NCI-H1048 (cell line): ENCODE results near the gene FZD7.

Source experiments
- DNase-seq: peaks from one replicate; lab custom pipeline; 2025; lab: John Stamatoyannopoulos, UW

FZD7 gene

DNA sequence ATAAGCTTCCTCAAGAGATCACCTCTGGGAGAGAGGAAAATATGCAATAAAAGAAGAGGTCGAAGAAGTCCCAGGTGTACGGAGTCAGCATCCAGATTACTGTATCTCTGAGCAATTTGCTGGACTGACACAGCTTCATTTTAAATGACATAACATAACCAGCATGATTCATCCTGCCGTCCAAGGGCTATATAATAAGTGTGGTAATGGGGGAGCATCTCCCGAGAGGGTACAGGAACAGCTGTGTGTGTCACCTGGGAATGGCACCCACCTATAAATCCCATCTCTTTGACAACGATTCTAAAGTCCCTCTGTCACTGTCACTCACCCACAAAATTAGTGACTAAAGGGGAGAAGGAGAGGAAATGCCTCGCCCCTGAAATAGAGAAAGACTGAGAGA is 19.3 kb upstream of the FZD7 start:
- no peak for DNase-seq

DNA sequence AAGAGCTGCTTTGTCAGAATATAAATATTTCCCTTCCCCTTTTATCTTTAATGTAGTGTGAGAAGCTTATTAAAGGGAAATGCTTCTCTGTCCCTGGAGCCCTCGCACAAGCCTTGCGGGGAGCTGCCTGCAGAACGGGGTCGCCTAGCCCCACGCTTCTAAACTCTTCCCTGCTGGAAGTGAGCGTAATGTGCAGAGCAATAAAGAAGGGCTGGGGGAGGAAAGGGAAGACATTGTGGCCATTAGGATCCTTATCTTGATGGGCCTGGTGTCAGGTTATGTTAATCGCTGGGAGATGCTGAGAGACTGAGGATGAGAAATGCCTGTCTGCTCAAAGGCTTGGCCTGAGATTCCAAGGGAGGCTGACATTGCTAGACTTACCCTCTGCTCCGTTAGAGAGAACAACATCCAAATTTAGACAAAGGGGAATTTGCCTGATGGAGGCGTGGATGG is 18.9 kb upstream of the FZD7 start:
- DNase-seq = no peak

DNA sequence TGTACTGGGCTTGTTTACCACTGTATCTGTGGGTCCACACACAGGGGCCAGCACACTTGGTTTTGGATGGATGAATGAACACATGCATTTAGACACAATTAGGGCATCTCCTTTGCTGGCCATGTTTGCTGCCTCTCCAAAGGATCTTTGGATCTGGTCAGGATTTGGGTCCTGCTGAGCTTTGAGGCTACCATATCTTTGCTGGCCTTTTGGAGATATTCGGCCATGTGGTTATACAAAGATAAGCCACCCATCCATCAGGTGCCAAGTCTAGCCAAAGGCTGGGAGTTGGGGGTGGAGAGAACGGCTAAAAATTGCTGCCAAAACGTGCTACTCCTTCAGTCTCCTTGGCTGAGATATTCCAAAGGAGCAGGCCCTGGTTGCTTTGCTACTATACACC is 18.2 kb upstream of the FZD7 start:
- no peak for DNase-seq

GRCh38 chr2:202016579-202017227 is 17.0 kb upstream of the FZD7 start:
- no peak for DNase-seq

- no peak for DNase-seq
These were observed 15.7 kb upstream of the FZD7 start for GRCh38 chr2:202017940-202018339.

- no peak for DNase-seq
These were observed 14.7 kb upstream of the FZD7 start for GRCh38 chr2:202018950-202019349.

GRCh38 chr2:202019689-202020450 is 13.8 kb upstream of the FZD7 start:
- DNase-seq = no peak

DNA sequence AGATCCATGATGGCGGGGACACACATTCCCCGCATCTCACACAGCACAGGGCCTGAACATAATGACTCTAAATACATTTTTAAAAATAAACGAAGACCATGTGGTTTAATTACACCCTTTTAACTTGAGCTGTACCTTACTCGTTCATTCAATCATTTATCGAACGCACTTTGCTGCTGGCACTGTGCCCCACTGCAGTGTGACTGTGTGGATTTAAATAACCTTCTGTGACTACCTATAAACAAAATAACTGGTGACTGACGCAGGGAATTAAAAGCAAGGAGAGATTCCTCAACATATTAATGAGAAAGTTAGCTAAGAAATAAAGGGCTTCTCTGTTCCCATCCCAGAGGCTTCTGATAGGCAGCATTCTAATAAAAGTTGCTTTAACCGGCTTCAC is 10.9 kb upstream of the FZD7 start:
- no peak for DNase-seq

DNA sequence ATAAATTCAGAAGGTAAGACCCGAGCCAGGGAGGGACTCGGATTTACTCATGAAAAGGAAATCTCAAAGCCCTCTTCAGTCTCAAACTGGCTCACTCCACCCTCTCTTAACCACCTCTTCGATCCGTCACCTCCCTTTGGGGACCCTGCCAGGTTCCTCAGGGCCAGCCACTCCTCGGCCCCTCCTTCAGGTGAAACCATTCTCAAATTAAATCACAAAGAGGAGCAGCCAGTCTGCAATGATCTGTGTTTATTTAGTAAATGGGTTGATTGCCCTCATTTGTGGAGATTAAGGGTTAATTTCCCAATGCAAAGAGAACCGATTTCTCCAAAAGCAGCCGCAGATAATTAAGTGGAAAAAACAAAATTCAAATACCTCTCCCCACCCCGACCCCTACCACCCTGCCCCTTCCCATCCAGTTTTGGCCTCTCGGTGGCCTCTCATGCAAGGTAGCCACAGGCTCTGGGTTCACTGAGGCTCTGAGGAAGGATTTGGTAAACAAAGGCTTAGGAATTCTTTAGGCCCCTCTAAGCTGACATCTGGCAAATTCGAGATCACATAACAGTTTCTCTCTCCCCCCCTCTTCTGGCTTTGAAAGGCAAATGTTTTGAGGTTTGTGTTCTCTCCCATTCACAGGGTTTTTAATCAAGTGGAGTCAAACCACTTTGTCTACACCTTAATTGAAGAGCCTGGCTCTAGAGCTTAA is 10.3 kb upstream of the FZD7 start:
- no peak for DNase-seq

GRCh38 chr2:202023904-202024266 is 9.8 kb upstream of the FZD7 start:
- DNase-seq = no peak

DNA sequence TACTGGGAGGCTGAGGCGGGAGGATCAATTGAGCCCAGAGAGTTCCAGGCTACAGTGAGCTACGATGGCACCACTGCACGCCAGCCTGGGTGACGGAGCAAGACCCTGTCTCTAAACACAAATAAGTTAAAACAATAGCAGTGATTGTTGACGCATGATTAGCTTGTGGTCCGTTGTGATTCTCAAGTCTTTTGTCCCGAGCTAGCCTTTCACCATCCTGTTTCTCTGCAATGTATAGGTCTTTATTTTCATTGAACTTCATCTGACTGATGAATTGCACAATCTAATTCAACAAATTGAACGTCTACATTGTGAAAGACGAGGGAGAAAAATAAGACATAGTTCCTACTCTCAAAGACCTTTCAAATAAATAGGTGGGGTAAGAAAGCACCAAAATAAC is 8.8 kb upstream of the FZD7 start:
- no peak for DNase-seq

DNA sequence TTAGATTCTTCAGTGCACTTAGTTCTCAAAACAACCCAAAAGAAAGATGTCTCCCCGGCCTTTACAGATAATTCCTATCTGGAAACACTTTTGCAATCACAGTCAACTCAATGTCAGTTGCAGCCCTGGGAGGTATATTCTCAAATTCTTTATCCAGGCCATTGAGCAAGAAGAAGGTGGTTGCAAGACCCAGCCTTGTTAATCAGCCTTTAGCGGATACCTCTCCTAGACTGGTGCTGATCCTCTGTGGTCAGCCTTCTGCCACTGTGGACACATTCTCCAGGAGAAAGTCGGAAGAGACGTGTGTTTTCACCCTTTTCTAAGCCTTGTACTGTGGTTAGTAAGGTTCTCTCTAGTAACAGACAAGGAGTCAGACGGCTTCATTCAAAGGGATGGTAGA is 7.8 kb upstream of the FZD7 start:
- DNase-seq = no peak

- DNase-seq = no peak
These were observed 7.1 kb upstream of the FZD7 start for GRCh38 chr2:202026507-202026906.

DNA sequence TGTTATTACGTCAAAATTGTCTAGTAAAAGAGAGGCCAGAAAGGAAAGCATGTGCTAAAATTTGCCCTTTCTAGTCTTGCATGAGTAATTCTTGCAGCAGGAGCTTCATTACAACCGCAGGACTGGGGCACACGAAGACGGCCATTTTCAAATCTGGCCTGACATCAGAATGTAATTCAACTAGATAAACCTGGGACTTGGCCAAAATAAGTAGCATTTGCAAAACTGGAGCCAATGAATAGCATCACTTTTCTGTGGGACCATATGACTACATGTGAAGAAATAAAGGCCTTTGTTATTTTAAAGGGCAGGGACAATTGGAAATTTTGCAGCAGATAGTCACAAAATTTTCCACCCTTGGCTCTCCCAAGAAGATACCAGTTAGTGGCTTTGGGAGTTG is 3.0 kb upstream of the FZD7 start:
- DNase-seq = no peak

DNA sequence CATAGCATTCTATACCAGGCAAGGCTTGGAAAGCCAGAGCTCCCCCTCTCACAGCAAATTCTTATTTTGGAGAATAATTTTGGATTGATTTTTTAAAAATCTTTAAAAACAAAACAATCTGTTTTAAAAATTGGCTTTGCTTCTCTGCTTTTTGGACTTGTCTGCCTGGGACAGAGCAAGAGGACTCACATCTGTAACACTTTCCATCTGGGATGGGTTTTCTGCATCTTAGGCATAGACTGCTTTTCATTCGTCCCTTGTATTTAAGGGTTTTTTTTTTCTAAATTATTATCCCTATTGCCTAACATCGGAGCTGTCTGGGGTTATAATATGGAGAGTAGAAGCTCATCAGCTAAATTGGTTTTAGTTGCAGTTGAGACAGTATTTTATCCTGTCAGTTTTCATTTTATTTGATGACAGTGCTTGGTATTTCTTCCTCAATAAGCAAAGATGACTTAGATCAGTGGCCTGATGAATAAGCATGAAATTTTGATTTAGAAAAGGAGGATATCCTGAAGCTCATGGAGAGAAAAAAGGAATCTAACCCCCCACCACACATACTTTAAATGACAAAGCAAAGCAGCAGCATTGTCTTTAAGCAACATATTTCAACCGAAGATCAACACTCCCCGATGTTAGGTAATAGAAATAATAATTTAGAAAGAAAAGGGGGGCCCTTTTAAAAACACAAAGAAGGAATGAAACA is 2.3 kb upstream of the FZD7 start:
- no peak for DNase-seq

DNA sequence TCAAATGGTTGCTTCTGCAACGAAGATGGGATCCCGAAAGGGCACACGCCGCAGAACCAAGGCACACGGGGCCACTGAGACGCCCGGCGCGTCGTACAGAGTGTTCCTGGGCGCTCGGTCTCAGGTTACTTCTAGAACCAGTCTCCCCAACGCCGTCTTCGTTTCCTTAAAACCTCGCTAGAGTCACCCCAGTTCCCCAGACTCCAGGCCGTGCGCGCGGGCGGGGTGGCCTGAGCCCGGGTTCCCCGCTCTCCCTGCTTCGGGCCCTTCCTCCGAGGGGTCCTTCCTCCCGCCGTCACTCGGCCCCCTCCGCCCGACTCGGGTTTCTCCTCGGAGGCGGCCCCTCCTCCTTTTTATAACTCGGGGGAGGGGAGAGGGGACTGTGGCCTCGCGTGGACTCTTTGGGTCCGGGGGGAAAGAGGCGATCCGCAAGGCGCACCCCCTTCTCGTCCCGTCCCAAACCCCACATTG is 774 bp upstream of the FZD7 start:
- DNase-seq = no peak

- no peak for DNase-seq
These were observed 814 bp downstream of the FZD7 start for GRCh38 chr2:202034249-202035088.

- DNase-seq = no peak
These were observed 1.7 kb downstream of the FZD7 start for GRCh38 chr2:202035089-202035940.

DNA sequence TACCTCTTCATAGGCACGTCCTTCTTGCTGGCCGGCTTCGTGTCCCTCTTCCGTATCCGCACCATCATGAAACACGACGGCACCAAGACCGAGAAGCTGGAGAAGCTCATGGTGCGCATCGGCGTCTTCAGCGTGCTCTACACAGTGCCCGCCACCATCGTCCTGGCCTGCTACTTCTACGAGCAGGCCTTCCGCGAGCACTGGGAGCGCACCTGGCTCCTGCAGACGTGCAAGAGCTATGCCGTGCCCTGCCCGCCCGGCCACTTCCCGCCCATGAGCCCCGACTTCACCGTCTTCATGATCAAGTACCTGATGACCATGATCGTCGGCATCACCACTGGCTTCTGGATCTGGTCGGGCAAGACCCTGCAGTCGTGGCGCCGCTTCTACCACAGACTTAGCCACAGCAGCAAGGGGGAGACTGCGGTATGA is 2.3 kb downstream of the FZD7 start:
- no peak for DNase-seq

GRCh38 chr2:202036601-202037037 is 3.0 kb downstream of the FZD7 start:
- no peak for DNase-seq
